Keratinocyte (primary cell): ENCODE data around the gene NLK.

ENCODE experiments used
- EZH2 ChIP-seq: IDR thresholded peaks from one replicate; pipeline ENCODE4 v1.6.1; 2012; ENCODE audit warnings: inconsistent platforms, mild to moderate bottlenecking, low read length, moderate library complexity
- TF ChIP-seq, protein P1 (sequence below), 3 experiments: IDR thresholded peaks in 1 of 3; conservative IDR thresholded peaks in 1 of 3; optimal IDR thresholded peaks in 1 of 3; 2 replicates in 2 of 3; 3 replicates in 1 of 3; pipeline versions ENCODE3 to v1.5.1; 2011; ENCODE audit warnings: low read length in 3 of 3, mild to moderate bottlenecking in 3 of 3, moderate library complexity in 2 of 3, control low read depth in 1 of 3, inconsistent platforms in 1 of 3; ENCODE audit not compliant: insufficient read depth in 2 of 3; ENCODE audit errors: extremely low read depth in 1 of 3

DNA sequence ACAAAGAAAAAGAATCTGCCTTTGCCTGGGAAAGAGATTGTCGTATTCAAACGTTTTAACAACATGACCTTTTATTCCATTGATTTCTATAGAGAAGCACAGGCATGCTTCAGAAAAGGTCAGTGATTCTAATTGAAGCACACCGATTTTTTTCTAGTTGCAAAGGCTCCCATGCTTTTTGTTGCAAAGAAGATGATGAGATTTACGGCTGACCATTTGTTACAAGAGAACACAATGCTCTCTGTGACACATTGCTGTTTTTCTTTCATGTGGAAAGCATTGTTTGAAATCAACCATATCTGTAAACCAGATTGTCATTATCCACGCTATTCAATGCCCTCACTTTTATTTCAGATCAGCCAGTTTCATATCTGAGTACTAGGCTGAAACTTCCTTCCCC, 99.8 kb downstream of the NLK start:
- TF ChIP-seq, protein P1, sequence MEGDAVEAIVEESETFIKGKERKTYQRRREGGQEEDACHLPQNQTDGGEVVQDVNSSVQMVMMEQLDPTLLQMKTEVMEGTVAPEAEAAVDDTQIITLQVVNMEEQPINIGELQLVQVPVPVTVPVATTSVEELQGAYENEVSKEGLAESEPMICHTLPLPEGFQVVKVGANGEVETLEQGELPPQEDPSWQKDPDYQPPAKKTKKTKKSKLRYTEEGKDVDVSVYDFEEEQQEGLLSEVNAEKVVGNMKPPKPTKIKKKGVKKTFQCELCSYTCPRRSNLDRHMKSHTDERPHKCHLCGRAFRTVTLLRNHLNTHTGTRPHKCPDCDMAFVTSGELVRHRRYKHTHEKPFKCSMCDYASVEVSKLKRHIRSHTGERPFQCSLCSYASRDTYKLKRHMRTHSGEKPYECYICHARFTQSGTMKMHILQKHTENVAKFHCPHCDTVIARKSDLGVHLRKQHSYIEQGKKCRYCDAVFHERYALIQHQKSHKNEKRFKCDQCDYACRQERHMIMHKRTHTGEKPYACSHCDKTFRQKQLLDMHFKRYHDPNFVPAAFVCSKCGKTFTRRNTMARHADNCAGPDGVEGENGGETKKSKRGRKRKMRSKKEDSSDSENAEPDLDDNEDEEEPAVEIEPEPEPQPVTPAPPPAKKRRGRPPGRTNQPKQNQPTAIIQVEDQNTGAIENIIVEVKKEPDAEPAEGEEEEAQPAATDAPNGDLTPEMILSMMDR (optimal IDR thresholded peaks at IDR 0.05 in 1 of 3, IDR thresholded peaks at IDR 0.05 in 1 of 3, conservative IDR thresholded peaks at IDR 0.05 in 1 of 3; ENCODE audit: extremely low read depth in 1 of 3, insufficient read depth in 2 of 3, low read length in 3 of 3): no peak
- no peak for TF ChIP-seq EZH2
